WTC11 (cell line): ENCODE measurements around the gene DSEL.

ENCODE experiments used
- ATF1 ChIP-seq: sonication (generic); formaldehyde crosslinking; IDR thresholded peaks from 2 replicates; pipeline ENCODE4 v1.8.1; 2023; ENCODE audit warnings: mild to moderate bottlenecking, moderate library complexity, missing genetic modification reagents
- CTCF ChIP-seq: fragments of 200-600 bp; IDR thresholded peaks from 2 replicates; pipeline ENCODE4 v1.8.0; 2022; ENCODE audit warnings: antibody characterized with exemption
- FOXP1 ChIP-seq: sonication (generic); formaldehyde crosslinking; IDR thresholded peaks from 2 replicates; pipeline ENCODE4 v1.8.0; 2022; ENCODE audit warnings: missing genetic modification reagents, mild to moderate bottlenecking, moderate library complexity, borderline replicate concordance
- IRF2 ChIP-seq: sonication (generic); formaldehyde crosslinking; IDR thresholded peaks from 2 replicates; pipeline ENCODE4 v1.8.0; 2022; ENCODE audit warnings: low read depth, missing genetic modification reagents, borderline replicate concordance
- MAX ChIP-seq: sonication (generic); formaldehyde crosslinking; IDR thresholded peaks from 2 replicates; pipeline ENCODE4 v1.8.0; 2022; ENCODE audit warnings: mild to moderate bottlenecking, missing genetic modification reagents
- PREB ChIP-seq: sonication (generic); formaldehyde crosslinking; IDR thresholded peaks from 2 replicates; pipeline ENCODE4 v1.8.1; 2022; ENCODE audit warnings: mild to moderate bottlenecking, missing genetic modification reagents, moderate library complexity, borderline replicate concordance
- SP1 ChIP-seq: sonication (generic); formaldehyde crosslinking; conservative IDR thresholded peaks from 2 replicates; pipeline ENCODE4 v1.8.1; 2022; ENCODE audit warnings: missing genetic modification reagents
- ZSCAN18 ChIP-seq: fragments of 250-450 bp; sonication (Bioruptor Pico); IDR thresholded peaks from 2 replicates; pipeline ENCODE4 v2.1.2; 2022; ENCODE audit warnings: mild to moderate bottlenecking, moderate library complexity

- TF ChIP-seq CTCF, result no peak
- no peak for TF ChIP-seq FOXP1 (CRISPR knock-in tag)
- TF ChIP-seq ZSCAN18 (CRISPR knock-in tag), result no peak
- no peak for TF ChIP-seq SP1 (CRISPR knock-in tag)
- TF ChIP-seq MAX, result no peak
- TF ChIP-seq ATF1 (CRISPR knock-in tag), result no peak
- no peak for TF ChIP-seq IRF2 (CRISPR knock-in tag)
- TF ChIP-seq PREB (CRISPR knock-in tag), result no peak
Measured at GRCh38 chr18:67456711-67457110, 59.8 kb downstream of the DSEL start.
